HL-60/S4 (cell line): ENCODE measurements around the gene OSBPL3.
"Not testable (repeated sequence)": the region's sequence is repeated elsewhere in the genome, so short reads cannot be mapped to it uniquely, and the experiment has no call there.

ENCODE experiments used
- in situ Hi-C: fragments of 300-500 bp; cut with MboI; formaldehyde crosslinking; loops from 2 replicates; pipeline ENCODE4 v1.14.3; 2022; ENCODE audit warnings: low sequenced_read_pairs

The OSBPL3 gene

DNA sequence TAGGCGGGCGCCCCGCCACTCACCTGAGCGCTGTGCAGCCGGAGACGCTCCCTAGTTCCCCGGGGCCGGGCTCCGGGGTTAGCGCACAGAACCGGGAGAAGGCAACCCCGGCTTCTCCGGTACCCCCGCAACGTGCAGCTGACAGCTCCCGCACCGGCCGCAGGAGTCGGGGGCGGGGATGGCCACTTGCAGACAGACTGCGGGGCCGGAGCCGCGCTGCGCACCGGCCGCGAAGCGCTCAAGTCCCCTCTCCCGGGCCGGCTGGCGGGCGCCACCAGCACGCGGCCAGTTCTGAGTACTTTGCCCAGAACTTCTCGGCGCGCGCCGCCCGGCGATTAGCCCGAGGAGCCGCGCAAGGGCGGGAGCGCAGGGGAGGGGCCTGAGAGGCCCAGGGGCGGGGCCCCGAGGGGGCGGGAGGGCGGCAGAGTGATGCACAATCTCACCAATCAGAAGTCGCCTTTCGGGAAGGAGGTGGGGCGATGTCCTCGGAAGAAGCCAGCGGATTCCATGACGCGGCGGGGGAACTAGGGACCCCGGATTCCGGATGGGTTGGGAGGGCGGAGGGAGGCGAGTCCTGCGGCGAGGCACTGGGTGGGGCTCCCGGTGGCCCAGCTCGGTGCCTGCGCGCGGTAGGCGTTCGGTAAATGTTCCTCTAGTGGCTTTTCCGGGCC lies at the start of gene OSBPL3:
OSBPL3 (minus strand) TSS at position 316 of the 671 bp plus-strand sequence. CDS start 87,706 bp downstream, outside the sequence.
- in situ Hi-C loops, result no loop called here

DNA sequence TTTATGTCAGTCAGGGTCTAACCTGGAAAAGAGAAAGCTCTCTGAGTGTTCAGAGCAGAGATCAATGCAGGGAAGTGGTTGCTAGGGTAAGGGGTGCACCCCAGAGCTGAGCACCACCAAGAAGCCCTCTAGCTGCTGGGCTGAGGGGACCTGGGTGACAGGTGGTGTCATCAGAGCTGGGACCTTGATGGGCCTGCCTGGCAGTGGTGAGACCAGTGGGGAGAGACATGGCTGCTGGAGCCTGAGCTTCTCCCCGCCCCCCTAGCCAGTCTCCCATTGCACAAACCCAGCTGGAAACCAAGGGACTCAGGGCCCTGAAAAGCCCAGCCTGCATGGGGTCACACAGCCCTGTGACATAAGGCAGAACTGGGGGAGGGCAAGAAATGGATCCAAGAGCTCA lies 49.1 kb upstream of the OSBPL3 start:
- in situ Hi-C loops, result no loop called here

- in situ Hi-C loops, result no loop called here
Observed at GRCh38 chr7:25028370-25029021, 48.5 kb upstream of the OSBPL3 start.

GRCh38 chr7:25026156-25026555 lies 46.2 kb upstream of the OSBPL3 start:
- in situ Hi-C loops, result no loop called here

GRCh38 chr7:25025218-25025671 lies 45.3 kb upstream of the OSBPL3 start:
- in situ Hi-C loops, result no loop called here

- in situ Hi-C loops, result no loop called here
Observed at GRCh38 chr7:25024066-25024465, 44.1 kb upstream of the OSBPL3 start.

GRCh38 chr7:25017671-25018070 lies 37.7 kb upstream of the OSBPL3 start:
- in situ Hi-C loops, result not testable (repeated sequence)

- in situ Hi-C loops, result no loop called here
Observed at GRCh38 chr7:25014756-25015155, 34.8 kb upstream of the OSBPL3 start.

DNA sequence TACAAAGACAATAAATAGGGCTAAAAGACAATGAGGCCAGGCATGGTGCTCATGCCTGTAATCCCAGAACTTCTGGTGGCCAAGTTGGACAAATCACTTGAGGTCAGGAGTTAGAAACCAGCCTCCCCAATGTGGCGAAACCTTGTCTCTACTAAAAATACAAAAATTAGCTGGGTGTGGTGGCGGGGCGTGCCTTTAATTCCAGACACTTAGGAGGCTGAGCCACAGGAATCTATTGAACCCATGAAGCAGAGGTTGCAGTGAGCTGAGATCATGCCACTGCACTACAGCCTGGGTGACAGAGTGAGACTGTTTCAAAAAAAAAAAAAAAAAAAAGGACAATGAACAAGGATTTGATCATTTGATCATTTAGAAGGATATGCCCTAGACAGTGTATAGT lies 32.7 kb upstream of the OSBPL3 start:
- in situ Hi-C loops, result not testable (repeated sequence)

DNA sequence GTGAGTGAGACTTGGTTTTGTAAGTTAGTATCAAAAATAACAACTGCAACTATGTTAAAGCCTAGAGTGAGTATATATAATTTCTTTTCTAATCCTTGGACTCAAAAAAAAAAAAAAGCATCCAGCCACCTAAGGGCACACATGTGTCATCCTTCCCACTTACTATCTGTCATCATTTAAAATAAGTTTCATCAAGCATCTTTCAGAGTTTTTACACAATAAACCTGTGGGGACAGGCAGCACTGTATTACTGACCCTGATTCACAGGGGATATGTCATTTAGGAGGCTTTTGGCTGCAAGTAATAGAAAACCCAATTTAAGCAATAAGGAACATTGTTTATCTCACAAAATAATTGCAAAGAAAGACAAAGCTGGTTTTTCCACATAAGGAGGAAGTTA lies 32.3 kb upstream of the OSBPL3 start:
- in situ Hi-C loops, result no loop called here

DNA sequence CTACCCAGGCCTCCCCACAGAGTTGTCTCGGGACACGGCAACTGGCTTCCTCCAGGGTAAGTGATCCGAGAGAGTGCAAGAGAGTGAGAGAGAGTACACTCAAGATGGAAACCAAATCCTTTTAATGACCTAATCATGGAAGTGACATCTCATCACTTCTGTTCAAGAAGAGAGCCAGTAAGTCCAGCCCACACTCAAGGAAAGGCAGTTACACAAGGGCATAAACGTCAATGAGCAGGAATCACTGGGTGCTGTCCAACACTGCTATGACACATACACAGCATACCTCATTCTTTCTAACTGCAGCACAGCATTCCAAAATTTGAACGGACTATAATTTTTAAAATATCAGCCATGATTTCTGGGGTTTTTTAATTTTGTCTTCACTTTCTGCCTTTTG lies 29.3 kb upstream of the OSBPL3 start:
- in situ Hi-C loops, result no loop called here

DNA sequence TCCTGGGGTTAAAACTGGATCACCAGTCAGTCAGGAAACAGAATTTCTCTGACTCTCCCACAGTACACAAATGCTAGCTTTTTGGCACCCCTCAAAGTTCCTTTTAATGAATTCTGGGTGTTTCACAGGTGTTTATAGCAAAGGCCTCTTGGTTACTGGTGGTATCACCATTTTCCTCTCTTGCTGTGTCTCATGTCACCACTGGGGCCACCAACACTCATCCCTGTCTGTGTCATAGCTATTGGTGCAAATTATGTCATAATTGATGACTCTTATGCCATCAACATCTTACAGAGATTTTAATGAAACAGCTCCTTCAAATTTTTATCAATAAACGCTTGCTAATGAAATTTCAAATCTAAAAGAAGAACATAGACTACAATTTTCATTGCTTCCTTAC lies 27.7 kb upstream of the OSBPL3 start:
- in situ Hi-C loops, result no loop called here

- in situ Hi-C loops, result no loop called here
Observed at GRCh38 chr7:25006276-25006675, 26.3 kb upstream of the OSBPL3 start.

- in situ Hi-C loops, result no loop called here
Observed at GRCh38 chr7:25005658-25006057, 25.7 kb upstream of the OSBPL3 start.

DNA sequence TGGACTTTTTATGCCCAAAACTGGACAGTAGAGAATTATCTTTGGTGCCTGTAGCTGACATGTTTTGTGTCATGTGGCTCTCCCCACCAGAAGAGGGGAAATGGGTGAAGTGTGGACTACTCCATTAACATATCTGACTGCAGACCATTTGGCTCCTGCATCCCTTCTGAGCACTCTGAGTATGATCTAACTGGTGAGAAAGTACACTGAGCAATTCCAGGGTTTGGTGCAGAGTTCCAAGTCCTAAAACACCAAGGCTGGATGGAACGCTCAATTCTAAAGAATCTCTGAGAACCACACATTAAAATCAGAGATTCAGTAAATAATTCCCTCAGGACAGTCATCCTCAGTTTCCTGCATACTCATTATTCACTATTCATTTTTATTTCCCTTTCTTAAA lies 22.8 kb upstream of the OSBPL3 start:
- in situ Hi-C loops, result no loop called here

DNA sequence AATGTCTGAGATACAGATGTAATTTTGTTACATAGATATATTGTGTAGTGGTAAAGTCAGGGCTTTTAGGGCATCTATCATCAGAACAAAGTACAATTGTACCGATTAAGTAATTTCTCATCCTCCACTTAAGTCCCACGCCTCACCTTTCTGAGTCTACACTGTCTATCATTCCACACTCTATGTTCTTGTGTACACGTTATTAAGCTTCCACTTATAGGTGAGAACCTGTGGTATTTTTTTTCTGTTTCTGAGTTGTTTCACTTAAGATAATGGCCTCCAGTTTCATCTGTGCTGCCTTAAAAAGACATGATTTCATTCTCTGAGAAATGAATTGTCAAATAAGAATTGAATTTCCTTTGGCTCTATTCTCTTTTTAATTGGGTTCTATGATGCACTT lies 15.5 kb upstream of the OSBPL3 start:
- in situ Hi-C loops, result no loop called here

DNA sequence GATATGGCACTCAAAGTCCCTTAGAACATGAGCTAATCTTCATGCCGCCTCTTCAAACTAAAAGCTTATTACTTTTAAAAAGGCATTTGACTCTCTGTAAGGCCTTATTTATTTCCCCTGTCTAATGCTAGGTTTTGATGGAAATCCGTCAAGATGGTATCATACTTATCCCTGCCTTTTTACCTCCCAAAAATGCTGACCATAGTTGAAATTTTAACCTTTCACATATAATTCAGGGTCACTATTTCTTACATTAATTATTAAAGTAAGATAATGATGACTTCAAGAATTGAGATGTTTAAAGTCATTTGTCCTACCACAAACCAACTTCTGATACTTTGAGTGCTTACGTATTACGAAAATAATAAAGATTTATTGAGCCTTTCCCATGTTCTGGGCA lies 12.3 kb upstream of the OSBPL3 start:
- in situ Hi-C loops, result no loop called here

DNA sequence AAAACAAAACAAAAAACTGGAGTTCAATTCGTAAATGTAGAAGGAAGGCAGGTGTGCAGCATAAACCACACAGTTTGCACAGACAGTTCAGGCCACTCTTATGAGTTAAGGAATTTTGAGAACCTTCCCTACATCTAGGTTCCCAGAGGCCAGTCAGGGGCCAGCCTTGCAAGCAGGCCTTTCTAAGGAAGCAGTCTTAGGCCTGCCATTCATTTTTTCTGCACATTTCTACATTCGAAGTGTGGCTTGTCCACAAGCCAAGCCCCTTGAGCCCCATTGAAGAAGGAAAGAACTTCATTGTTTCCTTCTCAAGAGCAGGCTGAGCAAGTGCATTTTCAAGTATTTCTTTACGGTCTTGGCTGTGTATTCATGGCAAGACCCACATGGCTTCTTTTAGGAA lies 11.4 kb upstream of the OSBPL3 start:
- in situ Hi-C loops, result no loop called here

DNA sequence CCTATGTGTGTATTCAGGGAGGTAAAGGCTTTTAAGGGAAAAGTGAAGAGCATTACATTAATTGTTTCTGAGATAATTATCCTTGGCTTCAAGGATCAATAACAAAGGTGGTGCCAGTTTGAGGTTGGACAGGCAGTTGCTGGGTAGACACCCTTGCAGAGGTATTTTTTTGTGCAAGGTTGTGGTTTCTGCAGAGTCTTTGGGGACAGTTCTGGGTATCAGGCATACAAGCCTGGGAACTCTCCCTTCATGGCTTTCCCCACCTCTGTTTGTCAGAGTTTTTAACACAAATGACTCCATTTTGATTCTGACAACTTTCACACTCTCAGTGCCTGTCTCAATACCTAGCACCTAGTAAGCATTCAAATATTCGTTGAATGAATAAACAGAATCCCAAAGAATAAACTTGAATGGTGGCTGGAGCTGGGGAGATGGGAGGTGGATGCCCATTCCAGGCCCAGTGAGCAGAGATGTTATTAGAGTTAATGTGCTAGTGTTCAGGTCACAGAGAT lies 7.4 kb upstream of the OSBPL3 start:
- in situ Hi-C loops, result no loop called here

- in situ Hi-C loops, result no loop called here
Observed at GRCh38 chr7:24982917-24983316, 2.9 kb upstream of the OSBPL3 start.

GRCh38 chr7:24981171-24981951 lies 1.4 kb upstream of the OSBPL3 start:
- in situ Hi-C loops, result no loop called here
